Measurements from ENCODE around the gene DLG2. TPM values are rescaled to one million over a fixed set of nuclear protein-coding genes. Genes with fewer than 3 reads are reported as not detected.

The DLG2 gene
- total RNA-seq, 1 donor: 1.1 TPM

DNA sequence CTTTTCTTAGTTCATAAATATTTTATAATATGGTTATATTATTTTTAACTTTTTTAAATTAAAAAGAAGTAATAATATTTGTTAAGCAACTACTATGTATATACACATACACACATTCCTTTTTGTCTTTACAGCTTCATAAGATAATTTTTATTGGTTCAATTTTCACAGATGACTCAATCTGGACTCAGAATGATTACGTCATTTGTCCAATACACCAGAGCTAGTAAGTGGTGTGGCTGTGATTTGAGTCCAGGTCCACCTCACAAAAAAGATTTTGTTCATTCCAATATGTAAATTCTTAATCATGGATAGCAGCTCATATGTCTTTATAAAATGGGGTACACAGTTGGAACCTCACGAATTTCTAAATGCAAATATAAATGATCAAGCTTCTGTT is 1014.5 kb downstream of the DLG2 start:
- DNase-seq (ENCODE audit: low read depth in 2 of 3, low spot score in 2 of 3): no peak

DNA sequence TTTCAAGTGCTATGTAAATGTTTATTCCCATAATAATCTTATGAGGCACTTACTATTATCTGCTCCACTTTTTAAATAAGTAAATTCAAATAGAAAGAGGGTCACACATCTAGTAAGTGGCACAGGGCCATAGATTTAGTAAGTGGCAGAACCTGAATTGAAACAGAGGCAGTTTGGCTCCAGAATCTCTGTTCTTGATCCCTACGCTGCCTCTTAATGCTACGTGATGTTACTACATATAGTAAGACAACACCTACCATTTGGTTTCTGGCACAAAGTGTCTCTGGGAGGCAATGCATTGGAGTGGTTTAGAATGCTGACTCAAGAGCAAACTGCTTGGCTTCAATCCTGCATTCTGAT is 1018.3 kb downstream of the DLG2 start:
- no peak for DNase-seq (ENCODE audit: low read depth in 2 of 3, low spot score in 2 of 3)

DNA sequence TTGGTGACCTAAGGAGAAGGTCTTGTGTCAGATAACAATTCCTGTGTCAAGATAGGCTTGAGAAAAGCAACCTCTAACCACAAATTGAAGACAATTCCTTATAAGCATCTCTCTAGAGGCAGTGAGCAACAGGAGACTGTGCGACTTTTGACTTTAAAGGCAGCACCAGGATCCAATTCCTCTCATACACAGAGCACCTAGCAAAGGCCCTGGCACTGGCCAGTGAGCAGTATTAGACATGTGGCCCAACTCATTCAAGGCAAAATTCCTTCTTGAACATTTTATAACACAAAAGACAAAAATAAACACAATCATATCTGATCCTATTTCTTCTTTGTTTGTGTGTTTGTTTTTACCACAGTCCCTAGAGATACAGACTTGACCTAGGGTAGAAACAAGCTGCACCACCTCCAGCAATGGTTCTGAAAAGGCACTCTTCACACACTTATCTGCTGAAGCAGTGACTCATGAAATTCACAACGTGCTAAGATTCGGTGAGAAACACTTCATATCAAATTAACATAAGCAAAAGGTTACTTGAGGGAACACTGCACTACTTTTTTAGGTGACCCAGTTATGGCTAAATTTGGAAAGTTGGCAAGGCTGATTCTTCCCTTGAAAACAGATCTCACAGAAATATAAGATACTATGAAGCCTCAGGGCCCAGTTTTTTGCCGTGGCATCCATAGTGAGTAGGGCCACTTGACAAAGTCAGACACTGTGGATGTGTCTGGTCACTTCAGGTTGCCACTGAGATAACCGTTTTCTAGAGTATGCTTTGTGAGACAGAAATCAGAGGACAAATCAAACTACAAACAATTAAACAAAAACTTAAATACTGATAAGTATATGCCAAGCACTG is 1018.9 kb downstream of the DLG2 start:
- no peak for DNase-seq (ENCODE audit: low read depth in 2 of 3, low spot score in 2 of 3)

DNA sequence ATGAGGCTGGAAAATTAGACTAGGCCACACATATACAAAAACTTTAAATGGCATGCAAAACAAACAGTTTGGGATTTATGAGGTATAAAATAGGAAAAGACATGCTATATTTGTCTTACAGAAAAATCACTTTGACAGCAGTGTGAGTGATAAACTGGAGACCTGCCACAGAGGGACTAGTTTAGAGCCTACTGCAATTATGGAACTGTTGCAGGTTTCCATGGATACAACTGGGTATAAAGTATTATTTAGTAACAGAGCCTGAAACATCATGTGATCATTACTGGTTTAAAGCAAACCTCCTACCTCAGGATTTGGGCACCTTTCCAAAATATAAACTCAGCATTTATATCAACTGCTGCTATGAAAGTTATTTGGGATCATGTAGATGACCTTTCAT is 1032.5 kb downstream of the DLG2 start:
- DNase-seq (ENCODE audit: low read depth in 2 of 3, low spot score in 2 of 3): no peak

DNA sequence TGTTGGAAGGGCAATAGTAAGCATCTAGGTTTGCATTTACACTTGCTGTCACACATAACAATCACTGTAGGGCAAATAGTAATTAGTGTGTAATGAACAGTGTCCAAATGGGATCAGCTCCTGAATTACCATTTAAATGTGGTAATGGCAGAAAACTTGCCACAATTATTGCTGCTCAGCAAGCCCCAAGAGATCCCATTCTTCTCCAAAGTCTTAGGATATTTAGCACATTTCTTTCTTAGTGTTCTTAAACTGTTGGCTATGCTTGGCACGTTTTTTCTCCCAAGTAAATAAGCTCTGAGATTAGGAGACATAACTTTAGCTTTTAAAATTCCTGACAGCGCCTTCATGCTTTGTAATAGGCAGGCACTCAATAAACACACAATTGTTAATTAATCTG is 1037.0 kb downstream of the DLG2 start:
- no peak for DNase-seq (ENCODE audit: low read depth in 2 of 3, low spot score in 2 of 3)

DNA sequence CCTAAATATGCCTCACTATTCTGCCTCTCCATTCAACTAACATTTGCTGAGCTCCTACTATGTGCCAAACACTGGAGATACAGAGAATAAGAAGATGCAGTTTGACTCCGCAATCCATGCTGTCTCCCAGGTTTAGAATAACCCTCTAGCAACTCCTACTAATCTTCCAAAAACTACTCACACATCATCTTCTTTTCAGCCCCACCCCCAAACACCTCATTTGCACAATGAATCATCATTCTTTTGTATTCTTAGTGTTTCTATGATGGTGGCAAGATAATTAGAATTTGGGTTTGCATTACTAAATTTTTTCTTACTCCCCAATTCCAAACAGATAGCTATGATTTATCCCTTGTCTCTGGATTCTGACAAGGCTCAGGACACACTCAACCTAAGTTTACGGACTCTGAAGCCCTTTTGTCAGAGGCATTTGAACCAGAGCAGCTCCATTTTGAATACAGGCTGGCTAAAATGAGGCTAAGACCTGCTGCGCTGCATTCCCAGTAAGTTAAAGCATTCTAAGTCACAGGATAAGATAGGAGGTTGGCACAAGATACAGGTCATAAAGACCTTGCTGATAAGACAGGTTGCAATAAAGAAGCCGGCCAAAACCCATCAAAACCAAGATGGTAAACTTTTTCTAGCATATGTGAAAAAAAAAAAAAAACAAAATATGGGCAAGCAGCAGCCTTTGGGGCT is 1038.9 kb downstream of the DLG2 start:
- DNase-seq (ENCODE audit: low read depth in 2 of 3, low spot score in 2 of 3): no peak

DNA sequence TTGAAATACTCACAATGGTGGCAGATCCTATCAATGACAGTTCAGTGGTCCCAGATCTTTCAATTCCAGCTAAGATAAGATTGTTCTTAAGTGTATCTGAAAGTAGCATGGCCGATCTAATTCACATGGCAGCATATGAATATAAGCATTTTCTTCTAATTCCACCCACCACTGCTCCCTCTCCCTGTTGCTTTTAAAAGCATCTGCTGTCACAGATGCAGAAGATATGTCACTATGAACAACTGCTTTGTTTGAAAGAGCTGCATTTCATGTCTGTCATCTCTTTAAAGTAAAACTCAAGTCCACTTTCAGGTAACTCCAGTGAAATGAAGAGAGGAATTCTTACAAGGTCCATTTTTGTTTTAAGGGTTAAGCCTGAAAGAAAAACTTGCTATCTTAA is 1044.0 kb downstream of the DLG2 start:
- no peak for DNase-seq (ENCODE audit: low read depth in 2 of 3, low spot score in 2 of 3)

DNA sequence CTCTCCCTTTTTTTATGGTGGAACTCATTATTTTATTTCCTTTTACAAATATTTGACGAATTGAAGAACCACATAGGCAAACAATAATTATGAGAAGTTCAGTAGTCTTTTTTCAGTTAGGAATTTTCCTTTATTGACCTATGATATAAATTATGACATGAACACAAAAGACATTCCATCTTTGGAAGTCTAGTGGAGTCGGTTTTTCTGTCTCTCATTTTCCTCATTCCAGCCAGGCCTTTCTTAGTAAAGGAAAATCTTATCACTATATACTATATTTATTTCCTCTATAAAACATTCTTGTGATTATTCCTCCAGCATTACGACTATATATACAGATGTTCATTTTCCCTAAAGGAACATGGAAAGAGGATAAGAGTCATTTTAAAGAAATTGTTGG is 1046.1 kb downstream of the DLG2 start:
- no peak for DNase-seq (ENCODE audit: low read depth in 2 of 3, low spot score in 2 of 3)

DNA sequence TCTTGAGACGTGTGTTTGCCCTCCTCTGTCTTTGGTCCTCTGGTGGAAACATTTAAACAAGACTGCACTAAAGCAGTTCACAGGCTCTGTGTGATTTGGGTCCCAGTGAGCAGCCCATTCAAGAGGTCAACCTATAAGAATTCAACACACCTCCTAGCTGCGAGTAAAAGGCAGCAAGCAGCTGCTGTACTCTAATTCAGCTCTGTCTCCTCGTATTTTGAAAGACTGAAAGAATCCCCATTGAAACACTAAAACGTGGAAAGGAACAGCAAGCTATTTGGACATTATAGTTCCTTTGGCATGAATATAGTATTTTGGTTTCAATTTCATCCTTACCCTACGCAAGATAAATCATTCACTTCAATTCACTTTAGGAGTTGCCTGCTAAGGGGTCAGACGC is 1046.7 kb downstream of the DLG2 start:
- DNase-seq (ENCODE audit: low read depth in 2 of 3, low spot score in 2 of 3): no peak

DNA sequence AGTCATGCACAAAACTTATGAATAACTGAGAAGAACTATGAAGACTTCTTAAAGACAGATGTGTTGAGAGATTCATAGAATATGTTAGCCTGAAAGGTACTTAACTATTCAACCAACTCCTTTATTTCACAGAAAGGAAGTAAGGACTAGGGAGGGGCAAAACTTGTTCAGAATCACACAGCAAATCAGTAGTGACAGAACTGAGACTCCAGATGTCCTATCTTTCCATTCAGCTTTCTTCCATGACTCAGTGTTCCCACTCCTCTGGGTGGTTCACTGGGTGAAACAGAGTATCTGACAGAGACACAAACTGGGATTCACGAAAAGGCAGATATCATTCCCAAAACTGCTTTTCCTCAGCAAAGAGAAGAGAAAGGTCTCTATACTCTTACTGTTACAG is 1053.3 kb downstream of the DLG2 start:
- no peak for DNase-seq (ENCODE audit: low read depth in 2 of 3, low spot score in 2 of 3)

DNA sequence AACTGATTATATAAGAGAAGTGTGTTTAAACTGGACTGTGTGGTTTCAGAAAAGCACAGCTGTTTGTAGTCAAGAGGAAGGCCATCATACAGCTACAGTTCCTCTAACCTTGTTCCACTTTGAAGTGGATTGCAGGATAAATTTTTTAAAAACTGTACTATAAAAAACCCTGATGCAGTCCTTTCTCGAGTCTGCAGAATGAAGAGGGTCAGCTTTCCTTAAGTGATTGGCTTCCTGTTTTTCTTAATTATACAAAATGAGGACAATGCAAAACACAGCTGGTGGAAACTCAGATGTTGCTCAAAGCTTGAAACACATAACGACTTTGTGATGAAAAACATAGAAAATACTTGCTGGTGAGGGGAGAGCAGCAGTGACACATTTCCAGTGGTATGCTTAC is 1060.5 kb downstream of the DLG2 start:
- peak in 1 of 3 donors; percentile 26 for DNase-seq (ENCODE audit: low read depth in 2 of 3, low spot score in 2 of 3)

DNA sequence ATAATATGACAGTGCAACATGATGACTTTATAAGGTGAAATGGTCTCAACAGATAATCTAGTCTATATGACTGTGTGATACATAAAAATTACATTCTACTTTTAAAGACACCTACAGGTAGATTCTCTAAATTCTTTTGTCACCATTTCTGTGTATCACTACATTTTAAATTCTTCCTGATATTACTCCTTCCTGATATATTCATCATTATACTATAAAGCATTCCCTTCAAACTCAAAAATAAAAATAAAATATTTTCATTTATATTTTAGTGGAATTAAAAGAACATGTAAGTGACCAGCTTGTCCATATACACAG is 1062.3 kb downstream of the DLG2 start:
- DNase-seq (ENCODE audit: low read depth in 2 of 3, low spot score in 2 of 3): no peak

DNA sequence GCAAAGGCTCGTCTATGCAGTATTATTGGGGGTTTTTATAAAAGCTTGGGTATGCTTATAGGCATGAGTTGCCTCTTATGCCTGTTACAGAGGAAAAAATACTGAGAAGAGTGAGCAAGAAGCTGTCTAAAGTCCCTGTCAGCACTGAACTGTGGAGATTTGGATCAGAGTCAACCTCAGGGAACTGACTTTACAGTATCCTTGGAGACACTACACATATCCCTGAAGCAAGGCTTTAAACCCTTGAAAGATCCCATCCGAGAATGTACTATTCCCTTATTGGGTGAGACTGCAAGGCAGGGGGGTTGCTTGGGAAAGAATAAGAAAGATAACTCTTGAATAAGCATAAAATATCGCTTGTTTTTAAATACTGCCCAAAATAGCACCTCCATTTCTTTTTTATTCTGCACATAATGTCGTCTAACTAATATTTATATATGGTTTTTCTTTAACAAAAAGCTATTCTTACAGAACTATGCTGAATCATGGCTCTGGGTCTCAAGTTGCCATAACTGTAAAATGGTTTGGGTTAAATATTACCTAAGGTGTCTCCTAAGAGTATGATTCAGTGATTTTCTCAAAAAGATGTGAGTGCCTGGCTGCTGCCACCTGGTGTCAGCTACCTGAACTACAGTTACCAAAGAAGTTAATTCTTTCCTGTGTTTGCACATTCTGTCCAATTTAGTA is 1062.8 kb downstream of the DLG2 start:
- peak in 2 of 3 donors; percentile 13 to 58 for DNase-seq (ENCODE audit: low read depth in 2 of 3, low spot score in 2 of 3)

DNA sequence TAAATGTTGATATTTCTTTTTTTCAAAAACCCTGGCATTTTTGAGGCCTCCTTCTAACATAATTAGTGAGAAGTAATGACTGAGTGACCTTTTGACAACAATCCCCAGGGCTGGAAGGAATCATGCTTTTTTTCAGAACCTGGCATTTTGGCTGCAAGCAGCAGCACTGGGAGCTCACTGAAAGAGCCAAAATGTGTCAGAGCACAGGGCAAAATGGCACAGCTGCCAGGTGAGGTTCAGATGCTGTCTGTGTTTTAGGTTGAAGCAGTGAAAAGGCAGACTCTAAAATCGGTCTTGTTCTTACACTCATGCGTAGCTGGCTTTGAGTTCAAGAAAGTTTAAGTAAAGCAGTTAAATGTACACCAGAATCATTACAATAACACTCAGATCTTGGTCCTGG is 1063.8 kb downstream of the DLG2 start:
- DNase-seq (ENCODE audit: low read depth in 2 of 3, low spot score in 2 of 3): no peak

DNA sequence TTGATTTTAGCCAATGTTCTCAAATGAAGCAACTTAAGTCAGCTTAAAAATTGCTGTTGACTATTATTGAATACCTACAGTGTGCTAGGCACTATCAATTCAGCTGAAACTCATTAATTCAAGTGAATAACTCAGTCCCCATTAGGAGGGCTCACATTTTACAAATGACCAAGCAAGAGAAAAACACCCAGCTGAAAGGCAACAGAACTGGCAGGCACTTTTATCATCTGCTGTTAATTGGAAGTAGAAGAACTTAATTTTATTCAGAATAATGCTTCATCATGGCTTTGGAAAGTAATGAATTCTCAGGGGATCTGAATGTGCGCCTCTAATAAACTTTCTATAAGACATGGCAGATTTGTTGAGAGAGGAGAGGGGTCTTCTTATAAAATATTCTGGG is 1066.9 kb downstream of the DLG2 start:
- no peak for DNase-seq (ENCODE audit: low read depth in 2 of 3, low spot score in 2 of 3)

DNA sequence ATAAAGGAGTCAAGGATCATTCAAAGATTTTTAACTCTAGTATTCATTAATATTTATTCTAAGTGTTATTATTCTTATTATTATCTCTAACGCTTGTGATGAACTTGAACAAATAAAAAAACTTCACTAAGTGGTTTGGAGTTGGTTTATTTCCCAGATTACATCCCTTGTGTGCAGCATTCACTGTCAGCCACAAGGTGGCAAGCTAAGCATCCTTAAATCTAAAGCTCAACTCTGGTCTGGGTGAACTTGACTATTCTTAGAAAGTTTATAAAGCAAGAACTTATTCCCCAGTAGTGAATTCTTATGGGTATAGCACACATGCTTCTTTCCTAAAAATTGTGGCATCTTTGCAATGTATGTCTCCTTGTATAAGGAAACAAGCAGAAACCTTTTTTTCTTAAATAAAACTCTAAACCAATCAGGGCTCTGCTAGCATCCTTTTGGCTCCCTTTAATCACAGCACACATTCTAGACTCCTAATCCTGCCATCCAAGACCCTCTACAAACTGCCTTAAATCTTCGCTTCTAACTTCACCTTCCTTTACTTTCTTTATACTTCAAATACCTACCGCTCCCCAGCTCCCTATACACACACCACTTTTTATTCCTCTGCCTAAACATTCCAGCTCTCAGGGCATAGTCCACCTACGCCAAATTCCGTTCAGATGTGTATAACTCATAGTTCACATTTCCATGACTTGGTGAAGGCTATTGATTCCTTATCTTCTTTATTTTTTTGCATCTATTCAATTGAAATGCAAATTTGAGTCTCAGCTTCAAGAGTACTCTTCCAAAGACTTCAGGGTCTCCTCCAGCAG is 1068.8 kb downstream of the DLG2 start:
- peak in 2 of 3 donors; percentile 31 to 70 for DNase-seq (ENCODE audit: low read depth in 2 of 3, low spot score in 2 of 3)

DNA sequence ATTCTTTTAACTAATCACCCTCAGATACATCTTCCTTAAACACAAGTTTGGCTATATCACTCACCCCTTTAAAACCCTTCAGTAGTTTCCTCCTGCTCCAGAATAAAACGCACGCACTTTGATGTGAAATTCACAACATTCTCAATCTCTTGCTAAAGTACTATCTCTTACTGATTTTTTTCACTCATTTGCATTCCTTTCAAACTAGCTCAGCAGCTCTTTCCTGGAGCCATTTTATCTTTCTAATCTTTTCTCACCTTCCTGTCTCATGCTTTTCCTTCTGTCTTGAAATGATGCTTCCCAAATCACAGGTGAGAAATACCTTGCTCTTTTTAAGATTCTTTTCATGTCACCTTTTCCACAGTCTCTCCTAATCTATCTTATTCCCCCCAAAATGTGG is 1074.4 kb downstream of the DLG2 start:
- DNase-seq (ENCODE audit: low read depth in 2 of 3, low spot score in 2 of 3): no peak

DNA sequence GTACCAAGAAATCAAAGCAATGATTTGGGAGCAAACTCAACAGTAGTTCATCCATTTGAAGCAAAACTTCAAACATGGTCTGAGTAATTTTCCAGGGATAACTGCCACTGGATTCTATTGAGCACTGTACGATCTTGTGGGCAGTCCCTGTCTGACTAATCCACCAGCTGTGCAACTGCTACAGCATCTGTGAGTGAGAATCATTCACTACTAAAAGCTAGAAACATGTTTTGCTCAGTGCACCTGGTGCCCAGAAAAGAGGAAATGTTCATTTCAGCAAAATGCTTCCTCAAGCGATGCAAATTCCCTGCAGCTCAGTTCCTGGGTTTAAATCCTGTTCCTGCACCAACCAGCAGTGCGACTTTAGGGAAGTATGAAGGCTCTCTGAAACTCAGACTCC is 1077.9 kb downstream of the DLG2 start:
- DNase-seq (ENCODE audit: low read depth in 2 of 3, low spot score in 2 of 3): no peak

DNA sequence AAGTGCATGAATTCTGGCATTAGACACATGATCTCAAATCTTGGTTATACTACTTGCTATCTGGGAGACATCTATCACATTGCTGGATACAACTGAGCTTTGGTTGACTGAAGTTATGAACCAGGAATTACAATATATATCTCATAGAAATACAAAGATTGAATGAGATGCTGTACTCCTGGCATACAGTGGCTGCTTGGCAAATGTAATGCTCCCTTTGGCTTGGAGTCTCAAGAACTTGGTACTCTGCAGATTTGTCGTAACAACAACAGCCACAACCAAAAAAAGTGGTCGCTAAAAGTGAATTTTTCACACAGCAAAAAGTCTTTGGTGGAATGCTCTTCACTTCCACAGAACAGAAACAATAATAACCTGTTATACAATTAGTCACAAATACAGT is 1082.6 kb downstream of the DLG2 start:
- DNase-seq (ENCODE audit: low read depth in 2 of 3, low spot score in 2 of 3): no peak

DNA sequence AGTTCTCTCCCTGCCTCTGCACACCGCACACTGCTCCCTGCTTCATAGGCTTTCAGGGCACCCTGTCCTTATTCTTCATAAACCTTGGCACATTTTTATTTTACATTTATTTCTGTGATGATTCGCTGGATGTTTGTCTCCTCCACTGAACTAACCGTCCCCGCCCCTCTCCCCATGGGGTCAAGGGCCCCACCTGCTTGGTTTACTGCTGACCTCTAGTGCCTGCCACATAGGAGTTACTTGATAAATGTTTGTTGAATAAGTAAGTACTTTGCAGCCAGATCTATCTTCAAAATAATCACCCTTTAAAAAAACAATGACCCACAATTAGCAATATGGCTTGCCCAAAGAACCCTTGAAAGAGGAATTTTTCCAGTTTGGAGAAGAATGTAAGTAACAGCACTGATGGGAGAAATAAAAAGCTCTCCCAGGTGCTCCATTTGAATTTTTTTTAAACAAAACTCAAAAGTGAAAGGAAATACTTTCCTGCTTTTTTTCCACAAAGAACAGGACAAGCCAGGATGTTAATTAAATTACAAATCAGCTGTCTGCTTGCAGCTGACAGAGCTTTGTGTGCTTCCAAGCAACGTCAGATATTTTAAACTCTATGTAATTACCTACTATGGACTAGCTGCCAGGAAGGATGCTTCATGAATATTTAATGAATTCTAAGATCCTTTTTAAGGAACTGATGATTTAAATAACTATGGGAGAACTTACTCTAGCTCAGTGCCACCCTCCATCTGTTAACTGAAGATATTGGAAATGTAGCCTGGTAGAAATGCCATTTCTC is 1083.6 kb downstream of the DLG2 start:
- DNase-seq (ENCODE audit: low read depth in 2 of 3, low spot score in 2 of 3): no peak
